ENCODE data around the gene PHF10.

DNA sequence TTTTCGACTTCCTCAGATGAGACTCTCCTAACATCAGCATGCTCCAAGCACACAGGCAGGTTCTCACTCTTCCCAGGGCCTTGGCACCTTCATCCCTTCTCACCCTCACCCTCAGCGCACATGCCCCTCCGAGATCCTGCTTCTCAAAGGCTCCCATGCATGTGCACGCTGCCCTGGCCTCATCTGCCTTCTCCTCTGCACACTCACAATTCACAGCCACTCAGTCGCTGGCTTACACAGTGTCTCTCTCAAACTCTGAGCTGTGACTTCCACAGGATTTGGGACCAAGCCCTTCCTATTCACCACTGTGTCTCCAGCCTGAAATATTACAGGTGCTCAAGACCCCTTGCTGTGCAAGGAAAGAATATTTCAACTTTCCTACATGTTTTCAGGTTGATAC is 52.7 kb downstream of the PHF10 start:
- TF ChIP-seq CTCF (conservative IDR thresholded peaks at IDR 0.05) (no peak), ZFX (IDR thresholded peaks at IDR 0.05) (no peak)
